ENCODE measurements around the gene SIRT6.

- TF ChIP-seq CTCF (IDR thresholded peaks at IDR 0.05) = no peak
- TF ChIP-seq POLR2A (IDR thresholded peaks at IDR 0.05) = no peak
Observed at GRCh38 chr19:4130744-4131438, 51.5 kb downstream of the SIRT6 start.

All from transverse colon (tissue), 3 donors.